Fibroblast of the aortic adventitia (primary cell): ENCODE data around the gene GADD45B. TPM values are rescaled to one million over a fixed set of nuclear protein-coding genes. Genes with fewer than 3 reads are reported as not detected.
"Not testable (repeated sequence)": the region's sequence is repeated elsewhere in the genome, so short reads cannot be mapped to it uniquely, and the experiment has no call there.

Source experiments
- DNase-seq: peaks from one replicate; pipeline ENCODE4 v3.0.0-alpha.2; 2010; ENCODE audit warnings: low read depth
- H3K4me3 ChIP-seq: 2 replicates; pipeline ENCODE4 v1.5.1; 2011; ENCODE audit warnings: low read depth, mild to moderate bottlenecking, control low read depth, low read length, moderate library complexity
- total RNA-seq: library from RNA; depleted of rRNA; stranded (reverse); fragments of >200 nt; gene quantifications from 2 replicates; pipeline ENCODE4 v1.2.3, GENCODE V29; 2012; ENCODE audit warnings: low replicate concordance
- TF ChIP-seq, protein P1 (sequence below): IDR thresholded peaks from 2 replicates; pipeline ENCODE4 v1.5.1; 2011; ENCODE audit warnings: mild to moderate bottlenecking, low read length, control low read depth, inconsistent platforms; ENCODE audit not compliant: insufficient read depth

GADD45B gene
- total RNA-seq, 1 donor = 14.3 TPM

DNA sequence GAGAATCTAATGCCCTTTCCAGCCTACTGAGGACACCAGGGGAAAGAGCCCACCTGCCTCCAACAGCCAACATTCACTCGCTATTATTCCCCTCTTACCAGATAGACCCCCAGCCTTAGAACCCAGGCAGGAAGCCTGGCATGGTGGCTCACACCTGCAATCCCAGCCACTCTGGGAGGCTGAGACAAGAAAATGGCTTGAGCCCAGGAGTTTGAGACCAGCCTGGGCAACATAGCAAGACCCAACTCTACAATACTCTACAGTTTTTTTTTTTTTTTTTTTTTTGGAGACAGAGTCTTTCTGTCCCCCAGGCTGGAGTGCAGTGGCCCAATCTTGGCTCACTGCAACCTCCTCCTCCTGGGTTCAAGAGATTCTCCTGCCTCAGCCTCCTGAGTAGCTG lies 15.7 kb upstream of the GADD45B start:
- no peak for DNase-seq
- TF ChIP-seq, protein P1, sequence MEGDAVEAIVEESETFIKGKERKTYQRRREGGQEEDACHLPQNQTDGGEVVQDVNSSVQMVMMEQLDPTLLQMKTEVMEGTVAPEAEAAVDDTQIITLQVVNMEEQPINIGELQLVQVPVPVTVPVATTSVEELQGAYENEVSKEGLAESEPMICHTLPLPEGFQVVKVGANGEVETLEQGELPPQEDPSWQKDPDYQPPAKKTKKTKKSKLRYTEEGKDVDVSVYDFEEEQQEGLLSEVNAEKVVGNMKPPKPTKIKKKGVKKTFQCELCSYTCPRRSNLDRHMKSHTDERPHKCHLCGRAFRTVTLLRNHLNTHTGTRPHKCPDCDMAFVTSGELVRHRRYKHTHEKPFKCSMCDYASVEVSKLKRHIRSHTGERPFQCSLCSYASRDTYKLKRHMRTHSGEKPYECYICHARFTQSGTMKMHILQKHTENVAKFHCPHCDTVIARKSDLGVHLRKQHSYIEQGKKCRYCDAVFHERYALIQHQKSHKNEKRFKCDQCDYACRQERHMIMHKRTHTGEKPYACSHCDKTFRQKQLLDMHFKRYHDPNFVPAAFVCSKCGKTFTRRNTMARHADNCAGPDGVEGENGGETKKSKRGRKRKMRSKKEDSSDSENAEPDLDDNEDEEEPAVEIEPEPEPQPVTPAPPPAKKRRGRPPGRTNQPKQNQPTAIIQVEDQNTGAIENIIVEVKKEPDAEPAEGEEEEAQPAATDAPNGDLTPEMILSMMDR = no peak
- no peak overlapping the region for H3K4me3 ChIP-seq

DNA sequence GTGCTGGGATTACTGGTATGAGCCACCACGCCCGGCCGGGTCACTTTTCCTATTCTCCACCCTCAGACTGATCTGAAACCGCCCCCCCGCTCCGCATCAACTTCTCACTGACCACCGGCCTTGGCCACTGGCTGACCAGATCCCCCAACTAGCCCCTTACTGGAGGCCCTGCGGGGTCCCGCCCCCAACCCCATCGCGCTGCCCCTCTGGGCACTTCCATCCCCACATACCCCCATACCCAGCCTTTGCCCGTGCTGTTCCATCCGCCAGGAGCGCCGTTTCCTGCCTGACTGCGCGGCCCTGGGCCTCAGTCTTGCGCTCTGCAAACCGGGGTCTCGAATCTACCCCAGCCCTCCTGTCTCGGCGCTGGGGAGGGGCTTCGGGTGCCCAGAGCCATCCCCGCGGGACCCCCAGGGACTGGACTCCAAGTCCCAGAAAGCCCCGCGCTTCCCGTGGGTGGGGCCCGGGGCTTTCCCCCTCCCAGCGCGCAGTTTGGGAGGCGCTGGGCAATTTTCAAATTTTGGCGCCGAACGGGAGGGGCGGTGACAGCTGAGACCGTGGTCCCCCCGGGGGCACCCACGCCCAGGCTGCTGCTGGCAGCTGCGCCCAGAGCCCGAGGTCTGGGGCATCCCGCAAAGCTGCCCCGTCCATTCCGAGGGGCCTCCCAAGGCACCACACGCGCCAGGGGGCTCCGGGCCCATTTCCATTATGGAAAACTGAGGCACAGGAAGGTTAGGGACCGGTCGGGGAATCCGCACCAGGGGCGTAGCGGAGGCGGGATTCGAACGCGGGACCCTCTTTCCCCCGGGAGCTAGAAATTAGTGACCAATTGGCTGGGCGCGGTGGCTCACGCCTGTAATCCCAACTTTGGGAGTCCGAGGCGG lies 13.9 kb upstream of the GADD45B start:
- peak; percentile 51 for DNase-seq

DNA sequence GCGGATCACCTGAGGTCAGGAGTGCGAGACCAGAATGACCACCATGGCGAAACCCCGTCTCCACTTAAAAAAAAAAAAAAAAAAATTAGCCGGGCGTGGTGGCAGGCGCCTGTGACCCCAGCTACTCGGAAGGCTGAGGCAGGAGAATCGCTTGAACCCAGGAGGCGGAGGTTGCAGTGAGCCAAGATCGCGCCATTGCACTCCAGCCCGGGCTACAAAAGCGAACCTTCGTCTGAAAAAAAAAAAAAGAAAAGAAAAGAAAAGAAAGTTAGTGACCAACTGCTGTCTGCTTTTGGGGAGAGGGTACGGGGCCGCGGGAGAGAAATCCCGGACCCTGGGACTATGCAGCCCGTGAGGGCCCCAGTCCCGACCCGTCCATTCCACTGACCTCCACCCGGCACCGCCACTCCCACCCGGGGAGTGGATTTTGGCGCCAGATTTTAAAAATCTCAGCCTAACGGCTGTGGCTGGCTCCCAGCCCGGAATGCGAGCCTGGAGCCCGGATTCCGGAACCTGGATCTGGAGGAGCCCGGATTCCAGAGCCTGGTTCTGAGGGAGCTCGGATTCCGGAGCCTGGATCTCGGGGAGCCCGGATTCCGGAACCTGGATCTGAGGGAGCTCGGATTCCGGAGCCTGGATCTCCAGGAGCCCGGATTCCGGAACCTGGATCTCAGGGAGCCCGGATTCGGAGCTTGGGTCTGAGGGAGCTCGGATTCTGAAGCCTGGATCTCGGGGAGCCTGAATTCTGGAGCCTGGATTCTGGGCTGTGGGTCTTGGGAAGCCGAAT lies 13.1 kb upstream of the GADD45B start:
- peak overlapping the region; percentile 79 for H3K4me3 ChIP-seq
- TF ChIP-seq, protein P1 = no peak
- peak; percentile 98 for DNase-seq

More for the DNA sequence above, 13.9 kb upstream of the GADD45B start:
- peak overlapping the region; percentile 79 for H3K4me3 ChIP-seq
- TF ChIP-seq, protein P1 = peak; percentile 44

DNA sequence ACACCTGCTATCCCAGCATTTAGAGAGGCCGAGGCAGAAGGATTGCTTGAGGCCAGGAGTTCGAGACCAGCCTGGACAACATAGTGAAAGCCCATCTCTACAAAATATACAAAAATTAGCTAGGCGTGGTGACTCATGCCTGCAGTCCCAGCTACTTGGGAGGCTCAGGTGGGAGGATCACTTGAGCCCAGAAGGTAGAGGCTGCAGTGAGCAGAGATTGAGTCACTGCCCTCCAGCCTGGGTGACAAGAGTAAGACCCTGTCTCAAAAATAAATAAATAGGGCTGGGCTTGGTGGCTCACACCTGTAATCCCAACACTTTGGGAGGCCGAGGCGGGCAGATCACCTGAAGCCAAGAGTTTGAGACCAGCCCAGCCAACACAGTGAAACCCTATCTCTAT lies 12.2 kb upstream of the GADD45B start:
- not testable (repeated sequence) for H3K4me3 ChIP-seq, DNase-seq

DNA sequence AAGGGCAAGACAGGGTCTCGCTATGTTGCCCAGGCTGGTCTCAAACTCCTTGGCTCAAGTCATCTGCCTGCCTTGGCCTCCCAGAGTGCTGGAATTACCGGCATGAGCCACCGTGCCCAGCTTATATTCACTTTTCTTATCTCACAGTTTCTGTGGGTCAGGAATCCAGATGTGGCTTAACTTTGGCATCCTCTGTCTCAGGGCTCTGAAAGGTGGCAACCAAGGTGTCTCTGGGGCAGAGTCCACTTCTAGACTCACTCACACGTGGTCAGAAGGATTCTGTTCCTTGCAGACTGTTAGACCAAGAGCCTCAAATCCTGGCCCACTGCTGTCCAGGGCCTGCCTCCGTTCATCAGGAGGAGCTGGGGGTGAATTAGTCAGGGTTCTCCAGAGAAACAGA lies 11.5 kb upstream of the GADD45B start:
- TF ChIP-seq, protein P1 = no peak
- no peak for DNase-seq
- no peak overlapping the region for H3K4me3 ChIP-seq

DNA sequence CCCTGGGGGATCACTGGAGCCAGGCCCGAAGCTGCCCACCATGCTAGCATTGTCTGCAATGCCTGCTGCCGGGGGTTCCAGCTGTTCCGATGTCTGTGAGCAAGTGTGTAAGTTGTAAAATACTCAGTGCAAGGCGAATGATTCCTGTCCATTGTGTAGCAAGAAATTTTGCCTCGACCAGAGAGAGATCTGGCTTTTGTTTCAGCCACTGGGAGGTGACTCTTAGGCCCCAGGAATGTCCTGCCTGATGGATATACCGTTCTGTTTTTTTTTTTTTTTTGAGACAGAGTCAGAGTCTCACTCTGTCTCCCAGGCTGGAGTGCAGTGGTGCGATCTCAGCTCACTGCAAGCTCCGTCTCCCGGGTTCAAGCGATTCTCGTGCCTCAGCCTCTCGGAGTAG lies 7.3 kb upstream of the GADD45B start:
- TF ChIP-seq, protein P1 = no peak
- DNase-seq = no peak
- no peak overlapping the region for H3K4me3 ChIP-seq

DNA sequence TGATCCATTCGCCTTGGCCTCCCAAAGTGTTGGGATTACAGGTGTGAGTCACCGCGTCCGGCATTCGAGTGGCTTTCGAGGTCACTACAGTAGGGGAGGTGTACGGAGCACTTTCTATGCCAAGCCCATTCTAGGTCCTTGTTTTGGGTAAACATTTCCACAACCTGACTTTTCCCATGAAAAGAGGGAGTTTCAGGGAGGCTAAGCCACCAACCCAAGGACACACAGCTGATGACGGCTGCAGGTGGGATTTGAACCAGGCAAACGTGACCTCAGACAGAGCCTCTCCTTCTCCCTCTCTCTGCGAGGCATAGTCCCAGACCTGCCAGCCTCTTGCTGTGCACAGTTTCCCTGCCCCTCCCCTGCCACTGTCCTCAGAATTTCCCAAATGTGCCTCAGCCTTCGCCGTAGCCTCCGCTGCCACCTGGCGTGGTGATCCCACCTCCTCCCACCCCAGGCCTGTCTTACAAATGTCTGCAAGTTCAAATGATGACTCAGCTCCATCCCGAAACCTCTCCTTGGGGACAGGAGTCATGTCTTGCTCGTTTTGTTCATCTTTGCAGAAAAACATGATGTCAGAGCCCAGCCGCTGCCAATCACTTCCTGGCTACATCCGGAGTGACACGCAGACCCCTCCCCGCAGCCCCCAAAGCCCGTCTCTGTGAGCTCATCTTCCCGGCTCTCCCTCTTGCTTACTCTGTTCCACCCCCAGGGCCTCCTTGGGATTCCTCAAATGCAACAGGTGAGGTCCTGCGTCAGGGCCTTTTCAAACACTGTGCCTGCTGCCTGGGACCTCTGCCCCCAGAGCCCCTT lies 6.6 kb upstream of the GADD45B start:
- no peak overlapping the region for H3K4me3 ChIP-seq
- DNase-seq = peak; percentile 66
- TF ChIP-seq, protein P1 = no peak

DNA sequence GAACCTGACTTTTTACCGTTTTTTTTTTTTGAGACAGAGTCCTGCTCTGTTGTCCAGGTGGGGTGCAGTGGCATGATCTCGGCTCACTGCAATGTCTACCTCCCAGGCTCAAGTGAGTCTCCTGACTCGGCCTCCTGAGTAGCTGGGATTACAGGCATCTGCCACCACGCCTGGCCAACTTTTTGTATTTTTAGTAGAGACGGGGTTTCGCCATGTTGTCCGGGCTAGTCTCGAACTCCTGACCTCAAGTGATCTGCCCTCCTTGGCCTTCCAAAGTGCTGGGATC lies 6.1 kb upstream of the GADD45B start:
- DNase-seq, H3K4me3 ChIP-seq: not testable (repeated sequence)
